Measurements from ENCODE around the gene SFTPD.

- no peak for TF ChIP-seq CTCF (IDR thresholded peaks at IDR 0.05)
- TF ChIP-seq, protein P1, sequence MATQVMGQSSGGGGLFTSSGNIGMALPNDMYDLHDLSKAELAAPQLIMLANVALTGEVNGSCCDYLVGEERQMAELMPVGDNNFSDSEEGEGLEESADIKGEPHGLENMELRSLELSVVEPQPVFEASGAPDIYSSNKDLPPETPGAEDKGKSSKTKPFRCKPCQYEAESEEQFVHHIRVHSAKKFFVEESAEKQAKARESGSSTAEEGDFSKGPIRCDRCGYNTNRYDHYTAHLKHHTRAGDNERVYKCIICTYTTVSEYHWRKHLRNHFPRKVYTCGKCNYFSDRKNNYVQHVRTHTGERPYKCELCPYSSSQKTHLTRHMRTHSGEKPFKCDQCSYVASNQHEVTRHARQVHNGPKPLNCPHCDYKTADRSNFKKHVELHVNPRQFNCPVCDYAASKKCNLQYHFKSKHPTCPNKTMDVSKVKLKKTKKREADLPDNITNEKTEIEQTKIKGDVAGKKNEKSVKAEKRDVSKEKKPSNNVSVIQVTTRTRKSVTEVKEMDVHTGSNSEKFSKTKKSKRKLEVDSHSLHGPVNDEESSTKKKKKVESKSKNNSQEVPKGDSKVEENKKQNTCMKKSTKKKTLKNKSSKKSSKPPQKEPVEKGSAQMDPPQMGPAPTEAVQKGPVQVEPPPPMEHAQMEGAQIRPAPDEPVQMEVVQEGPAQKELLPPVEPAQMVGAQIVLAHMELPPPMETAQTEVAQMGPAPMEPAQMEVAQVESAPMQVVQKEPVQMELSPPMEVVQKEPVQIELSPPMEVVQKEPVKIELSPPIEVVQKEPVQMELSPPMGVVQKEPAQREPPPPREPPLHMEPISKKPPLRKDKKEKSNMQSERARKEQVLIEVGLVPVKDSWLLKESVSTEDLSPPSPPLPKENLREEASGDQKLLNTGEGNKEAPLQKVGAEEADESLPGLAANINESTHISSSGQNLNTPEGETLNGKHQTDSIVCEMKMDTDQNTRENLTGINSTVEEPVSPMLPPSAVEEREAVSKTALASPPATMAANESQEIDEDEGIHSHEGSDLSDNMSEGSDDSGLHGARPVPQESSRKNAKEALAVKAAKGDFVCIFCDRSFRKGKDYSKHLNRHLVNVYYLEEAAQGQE (IDR thresholded peaks at IDR 0.05; ENCODE audit: low read depth, low read length): no peak
Observed at GRCh38 chr10:79898597-79899325, 50.1 kb downstream of the SFTPD start.
